Uterus (tissue), 2 donors: ENCODE results near the gene FEM1A.

Experiments used
- CTCF ChIP-seq, 4 experiments: fragments of 200-600 bp in 2 of 4; fragments of 450-650 bp in 2 of 4; sonication (generic) in 2 of 4; IDR thresholded peaks; one replicate each; pipeline ENCODE4 v1.5.1; 2016 to 2019; ENCODE audit warnings: antibody characterized with exemption in 4 of 4, mild to moderate bottlenecking in 2 of 4, moderate library complexity in 1 of 4
- POLR2A ChIP-seq, 2 donors: fragments of 450-650 bp; IDR thresholded peaks; one replicate each; pipeline ENCODE4 v1.6.1; 2016; ENCODE audit warnings: antibody characterized with exemption in 2 of 2, mild to moderate bottlenecking in 1 of 2, moderate library complexity in 1 of 2

- TF ChIP-seq POLR2A (IDR thresholded peaks at IDR 0.05) = no peak
- peak; percentile 70 to 87 (median 77) for TF ChIP-seq CTCF (IDR thresholded peaks at IDR 0.05)
Observed at GRCh38 chr19:4811328-4812131, 20.0 kb downstream of the FEM1A start.
